ENCODE results near the gene LCN15. TPM values are rescaled to one million over a fixed set of nuclear protein-coding genes. Genes with fewer than 3 reads are reported as not detected.

The LCN15 gene
- total RNA-seq, 1 donor from 2014 or later: not detected

GRCh38 chr9:136742591-136743391 lies 21.5 kb downstream of the LCN15 start, which contains the start of gene LCN10:
LCN10 (minus strand) TSS chr9:136742940; CDS start chr9:136742903, 37 bp downstream.
- intact Hi-C loops (cut with micrococcal nuclease): no loop called here

- intact Hi-C loops (cut with micrococcal nuclease): no loop called here
These were observed 22.3 kb downstream of the LCN15 start for GRCh38 chr9:136741883-136742571.

GRCh38 chr9:136740971-136741882 lies 23.1 kb downstream of the LCN15 start:
- intact Hi-C loops (cut with micrococcal nuclease): no loop called here

- intact Hi-C loops (cut with micrococcal nuclease): no loop called here
These were observed 23.8 kb downstream of the LCN15 start for GRCh38 chr9:136740491-136740890.

GRCh38 chr9:136740069-136740468 lies 24.2 kb downstream of the LCN15 start:
- intact Hi-C loops (cut with micrococcal nuclease): no loop called here

- intact Hi-C loops (cut with micrococcal nuclease): no loop called here
These were observed 24.8 kb downstream of the LCN15 start for GRCh38 chr9:136739509-136739908.

- intact Hi-C loops (cut with micrococcal nuclease): no loop called here
These were observed 25.4 kb downstream of the LCN15 start for GRCh38 chr9:136738960-136739359.

GRCh38 chr9:136735812-136736480 lies 28.4 kb downstream of the LCN15 start:
- intact Hi-C loops (cut with micrococcal nuclease): no loop called here

- intact Hi-C loops (cut with micrococcal nuclease): no loop called here
These were observed 29.4 kb downstream of the LCN15 start for GRCh38 chr9:136734837-136735496.

GRCh38 chr9:136733611-136734010 lies 30.7 kb downstream of the LCN15 start:
- intact Hi-C loops (cut with micrococcal nuclease): no loop called here

GRCh38 chr9:136732444-136733178 lies 31.7 kb downstream of the LCN15 start:
- intact Hi-C loops (cut with micrococcal nuclease): no loop called here

GRCh38 chr9:136729926-136730325 lies 34.4 kb downstream of the LCN15 start:
- intact Hi-C loops (cut with micrococcal nuclease): no loop called here

- intact Hi-C loops (cut with micrococcal nuclease): no loop called here
These were observed 35.2 kb downstream of the LCN15 start for GRCh38 chr9:136729144-136729543.

GRCh38 chr9:136728548-136729123 lies 35.7 kb downstream of the LCN15 start:
- intact Hi-C loops (cut with micrococcal nuclease): loop anchor here (1.0 kb wide), 1 partner anchor 41 kb away; the partner anchor contains the start of gene AGPAT2

- intact Hi-C loops (cut with micrococcal nuclease): loop anchor here (1.0 kb wide), 1 partner anchor 41 kb away; the partner anchor contains the start of gene AGPAT2
These were observed 36.2 kb downstream of the LCN15 start for GRCh38 chr9:136728080-136728547.

GRCh38 chr9:136726631-136727191 lies 37.6 kb downstream of the LCN15 start:
- intact Hi-C loops (cut with micrococcal nuclease): loop anchor here (1.0 kb wide), 2 partner anchors 25 to 243 kb away; partner anchors contain the start of gene SEC16A

- intact Hi-C loops (cut with micrococcal nuclease): no loop called here
These were observed 38.2 kb downstream of the LCN15 start for GRCh38 chr9:136726118-136726517.

- intact Hi-C loops (cut with micrococcal nuclease): no loop called here
These were observed 38.7 kb downstream of the LCN15 start for GRCh38 chr9:136725612-136726011.

- intact Hi-C loops (cut with micrococcal nuclease): no loop called here
These were observed 39.5 kb downstream of the LCN15 start for GRCh38 chr9:136724772-136725171.

Data from T-helper 1 cell treated with Interleukin-12 subunit alpha and Interleukin-12 subunit beta and Interleukin-4 antibody, amounts not matched to agents 30 ng/mL and 1 ng/mL, for 36 hours (primary cell).